B cell (primary cell): ENCODE results near the gene HAUS7.

Source experiments
- EZH2 ChIP-seq: IDR thresholded peaks from 2 replicates; pipeline ENCODE4 v1.6.1; 2012; ENCODE audit warnings: borderline replicate concordance, low read depth, mild to moderate bottlenecking, moderate library complexity, low read length; ENCODE audit not compliant: insufficient read depth, poor library complexity, severe bottlenecking
- TF ChIP-seq, protein P1 (sequence below): fragments of 200-600 bp; IDR thresholded peaks from one replicate; pipeline ENCODE4 v1.8.0; 2022; ENCODE audit warnings: antibody characterized with exemption, mild to moderate bottlenecking

GRCh38 chrX:153433161-153433680, 37.2 kb downstream of the HAUS7 start:
- TF ChIP-seq, protein P1, sequence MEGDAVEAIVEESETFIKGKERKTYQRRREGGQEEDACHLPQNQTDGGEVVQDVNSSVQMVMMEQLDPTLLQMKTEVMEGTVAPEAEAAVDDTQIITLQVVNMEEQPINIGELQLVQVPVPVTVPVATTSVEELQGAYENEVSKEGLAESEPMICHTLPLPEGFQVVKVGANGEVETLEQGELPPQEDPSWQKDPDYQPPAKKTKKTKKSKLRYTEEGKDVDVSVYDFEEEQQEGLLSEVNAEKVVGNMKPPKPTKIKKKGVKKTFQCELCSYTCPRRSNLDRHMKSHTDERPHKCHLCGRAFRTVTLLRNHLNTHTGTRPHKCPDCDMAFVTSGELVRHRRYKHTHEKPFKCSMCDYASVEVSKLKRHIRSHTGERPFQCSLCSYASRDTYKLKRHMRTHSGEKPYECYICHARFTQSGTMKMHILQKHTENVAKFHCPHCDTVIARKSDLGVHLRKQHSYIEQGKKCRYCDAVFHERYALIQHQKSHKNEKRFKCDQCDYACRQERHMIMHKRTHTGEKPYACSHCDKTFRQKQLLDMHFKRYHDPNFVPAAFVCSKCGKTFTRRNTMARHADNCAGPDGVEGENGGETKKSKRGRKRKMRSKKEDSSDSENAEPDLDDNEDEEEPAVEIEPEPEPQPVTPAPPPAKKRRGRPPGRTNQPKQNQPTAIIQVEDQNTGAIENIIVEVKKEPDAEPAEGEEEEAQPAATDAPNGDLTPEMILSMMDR: no peak
- TF ChIP-seq EZH2: no peak
